ENCODE measurements around the gene SRPK2. TPM values are rescaled to one million over a fixed set of nuclear protein-coding genes. Genes with fewer than 3 reads are reported as not detected.

The SRPK2 gene
- total RNA-seq, 1 experiment from 2014 or later: 21.6 TPM

- Histone ChIP-seq H4K20me1 (ENCODE audit: low read length) (no peaks in the 10 kb centered on the region), H3K27me3 (ENCODE audit: low read length) (no peaks in the 10 kb centered on the region), H3K27ac (ENCODE audit: low read length) (no peak overlapping the region), H2AFZ (ENCODE audit: low read length) (no peak overlapping the region), H3K79me2 (ENCODE audit: low read length) (peaks cover 25% of the 10 kb centered on the region), H3K36me3 (ENCODE audit: low read depth, low read length) (no peaks in the 10 kb centered on the region), H3K4me1 (ENCODE audit: insufficient read depth, low read length) (peaks cover 11% of the 10 kb centered on the region), H3K4me2 (ENCODE audit: low read length) (no peak overlapping the region), H3K9me3 (ENCODE audit: low read length) (no peaks in the 10 kb centered on the region), H3F3A (ENCODE audit: low read length, unreplicated experiment) (peaks cover 3% of the 10 kb centered on the region), H3K9ac (ENCODE audit: low read length) (no peak overlapping the region), H3K9me2 (replicated peaks; ENCODE audit: low read length) (no peaks in the 10 kb centered on the region), H3K4me3 (ENCODE audit: low read length) (no peak overlapping the region)
- TF ChIP-seq EZH2phosphoT487 (IDR thresholded peaks at IDR 0.05; ENCODE audit: borderline replicate concordance, low read length): no peak
- TF ChIP-seq, protein P1, sequence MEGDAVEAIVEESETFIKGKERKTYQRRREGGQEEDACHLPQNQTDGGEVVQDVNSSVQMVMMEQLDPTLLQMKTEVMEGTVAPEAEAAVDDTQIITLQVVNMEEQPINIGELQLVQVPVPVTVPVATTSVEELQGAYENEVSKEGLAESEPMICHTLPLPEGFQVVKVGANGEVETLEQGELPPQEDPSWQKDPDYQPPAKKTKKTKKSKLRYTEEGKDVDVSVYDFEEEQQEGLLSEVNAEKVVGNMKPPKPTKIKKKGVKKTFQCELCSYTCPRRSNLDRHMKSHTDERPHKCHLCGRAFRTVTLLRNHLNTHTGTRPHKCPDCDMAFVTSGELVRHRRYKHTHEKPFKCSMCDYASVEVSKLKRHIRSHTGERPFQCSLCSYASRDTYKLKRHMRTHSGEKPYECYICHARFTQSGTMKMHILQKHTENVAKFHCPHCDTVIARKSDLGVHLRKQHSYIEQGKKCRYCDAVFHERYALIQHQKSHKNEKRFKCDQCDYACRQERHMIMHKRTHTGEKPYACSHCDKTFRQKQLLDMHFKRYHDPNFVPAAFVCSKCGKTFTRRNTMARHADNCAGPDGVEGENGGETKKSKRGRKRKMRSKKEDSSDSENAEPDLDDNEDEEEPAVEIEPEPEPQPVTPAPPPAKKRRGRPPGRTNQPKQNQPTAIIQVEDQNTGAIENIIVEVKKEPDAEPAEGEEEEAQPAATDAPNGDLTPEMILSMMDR (conservative IDR thresholded peaks at IDR 0.05; ENCODE audit: low read depth, low read length): no peak
- no peak for TF ChIP-seq EZH2 (IDR thresholded peaks at IDR 0.05; ENCODE audit: low read length, unreplicated experiment)
- no TSS peak for BruUV-seq (replicated peaks)
- no peak for DNase-seq
- no peak for ATAC-seq
- ChIA-PET CTCF (no interaction called here), POLR2A (ENCODE audit: unreplicated experiment) (no interaction called here)
- intact Hi-C loops (cut with micrococcal nuclease): no loop called here
Measured at GRCh38 chr7:105229641-105230040, 159.1 kb downstream of the SRPK2 start.

DNA sequence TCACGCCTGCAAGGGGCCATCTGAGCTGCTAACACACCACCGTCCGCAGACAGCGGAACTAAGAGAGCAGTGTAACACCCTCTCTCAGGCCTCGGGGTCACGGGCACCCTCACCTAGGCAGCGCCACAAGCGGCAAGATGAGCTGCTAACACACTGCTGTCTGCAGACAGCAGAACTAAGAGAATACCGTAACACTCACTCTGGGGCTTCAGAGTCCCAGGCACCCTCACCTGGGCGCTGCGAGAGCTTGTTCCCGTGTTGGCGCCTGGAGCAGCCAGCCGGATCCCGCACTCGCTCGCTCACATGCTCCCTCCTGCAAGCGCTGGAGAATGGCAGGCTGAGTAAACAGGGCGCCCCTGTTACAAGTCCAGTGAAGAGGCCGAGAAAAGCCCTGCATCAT is 160.2 kb downstream of the SRPK2 start:
- Histone ChIP-seq H3K79me2 (ENCODE audit: low read length) (peaks cover 29% of the 10 kb centered on the region), H3K27ac (ENCODE audit: low read length) (no peak overlapping the region), H3K36me3 (ENCODE audit: low read depth, low read length) (no peaks in the 10 kb centered on the region), H3K27me3 (ENCODE audit: low read length) (no peaks in the 10 kb centered on the region), H2AFZ (ENCODE audit: low read length) (no peak overlapping the region), H4K20me1 (ENCODE audit: low read length) (no peaks in the 10 kb centered on the region), H3K9me2 (replicated peaks; ENCODE audit: low read length) (no peaks in the 10 kb centered on the region), H3K4me3 (ENCODE audit: low read length) (no peak overlapping the region), H3F3A (ENCODE audit: low read length, unreplicated experiment) (peaks cover 3% of the 10 kb centered on the region), H3K4me1 (ENCODE audit: insufficient read depth, low read length) (peaks cover 13% of the 10 kb centered on the region), H3K4me2 (ENCODE audit: low read length) (no peak overlapping the region), H3K9ac (ENCODE audit: low read length) (no peak overlapping the region), H3K9me3 (ENCODE audit: low read length) (no peaks in the 10 kb centered on the region)
- DNase-seq (no peak), ATAC-seq (no peak)
- intact Hi-C loops (cut with micrococcal nuclease): no loop called here
- TF ChIP-seq EZH2 (IDR thresholded peaks at IDR 0.05; ENCODE audit: low read length, unreplicated experiment): no peak
- TF ChIP-seq, protein P1 (conservative IDR thresholded peaks at IDR 0.05; ENCODE audit: low read depth, low read length): no peak
- no peak for TF ChIP-seq EZH2phosphoT487 (IDR thresholded peaks at IDR 0.05; ENCODE audit: borderline replicate concordance, low read length)
- ChIA-PET POLR2A (ENCODE audit: unreplicated experiment) (interaction anchor here (0.6 kb wide), 1 partner anchor 40 kb away, joined by 8 read pairs; no protein-coding TSS in a partner anchor), CTCF (no interaction called here)
- no TSS peak for BruUV-seq (replicated peaks)

DNA sequence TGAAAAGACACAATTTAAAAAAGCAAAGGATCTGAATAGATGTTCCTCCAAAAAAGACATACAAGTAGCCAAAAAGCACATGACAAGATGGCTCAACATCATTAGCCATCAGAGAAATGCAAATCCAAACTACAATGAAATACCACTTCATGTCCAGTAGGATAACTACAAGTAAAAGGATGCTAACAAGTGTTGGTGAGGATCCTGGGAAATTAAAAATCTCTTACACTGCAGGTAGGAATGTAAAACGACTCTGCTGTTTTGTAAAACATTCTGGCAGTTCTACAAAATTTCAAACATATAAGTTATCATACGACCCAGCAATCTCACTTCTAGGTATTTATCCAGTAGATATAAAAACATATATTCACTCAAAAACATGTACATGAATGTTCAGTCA is 161.3 kb downstream of the SRPK2 start:
- Histone ChIP-seq H2AFZ (ENCODE audit: low read length) (no peak overlapping the region), H3K9ac (ENCODE audit: low read length) (no peak overlapping the region), H3K79me2 (ENCODE audit: low read length) (peaks cover 35% of the 10 kb centered on the region), H3K36me3 (ENCODE audit: low read depth, low read length) (no peaks in the 10 kb centered on the region), H3K4me2 (ENCODE audit: low read length) (no peak overlapping the region), H3K27ac (ENCODE audit: low read length) (no peak overlapping the region), H3K9me2 (replicated peaks; ENCODE audit: low read length) (no peaks in the 10 kb centered on the region), H3K9me3 (ENCODE audit: low read length) (no peaks in the 10 kb centered on the region), H3K4me1 (ENCODE audit: insufficient read depth, low read length) (peaks cover 13% of the 10 kb centered on the region), H3K27me3 (ENCODE audit: low read length) (no peaks in the 10 kb centered on the region), H4K20me1 (ENCODE audit: low read length) (no peaks in the 10 kb centered on the region), H3F3A (ENCODE audit: low read length, unreplicated experiment) (peaks cover 3% of the 10 kb centered on the region), H3K4me3 (ENCODE audit: low read length) (no peak overlapping the region)
- POLR2A ChIA-PET (ENCODE audit: unreplicated experiment): no interaction called here
- BruUV-seq (replicated peaks): no TSS peak
- TF ChIP-seq, protein P1 (conservative IDR thresholded peaks at IDR 0.05; ENCODE audit: low read depth, low read length): no peak
- TF ChIP-seq EZH2phosphoT487 (IDR thresholded peaks at IDR 0.05; ENCODE audit: borderline replicate concordance, low read length): no peak
- TF ChIP-seq EZH2 (IDR thresholded peaks at IDR 0.05; ENCODE audit: low read length, unreplicated experiment): no peak
- intact Hi-C loops (cut with micrococcal nuclease): no loop called here
- CTCF ChIA-PET: no interaction called here
- DNase-seq (no peak), ATAC-seq (no peak)

Data from PC-3 (cell line).